ENCODE results near the gene STOX1. TPM values are rescaled to one million over a fixed set of nuclear protein-coding genes. Genes with fewer than 3 reads are reported as not detected.

STOX1 gene
- total RNA-seq, 2 experiments from 2014 or later: 2.6 to 2.8 TPM

DNA sequence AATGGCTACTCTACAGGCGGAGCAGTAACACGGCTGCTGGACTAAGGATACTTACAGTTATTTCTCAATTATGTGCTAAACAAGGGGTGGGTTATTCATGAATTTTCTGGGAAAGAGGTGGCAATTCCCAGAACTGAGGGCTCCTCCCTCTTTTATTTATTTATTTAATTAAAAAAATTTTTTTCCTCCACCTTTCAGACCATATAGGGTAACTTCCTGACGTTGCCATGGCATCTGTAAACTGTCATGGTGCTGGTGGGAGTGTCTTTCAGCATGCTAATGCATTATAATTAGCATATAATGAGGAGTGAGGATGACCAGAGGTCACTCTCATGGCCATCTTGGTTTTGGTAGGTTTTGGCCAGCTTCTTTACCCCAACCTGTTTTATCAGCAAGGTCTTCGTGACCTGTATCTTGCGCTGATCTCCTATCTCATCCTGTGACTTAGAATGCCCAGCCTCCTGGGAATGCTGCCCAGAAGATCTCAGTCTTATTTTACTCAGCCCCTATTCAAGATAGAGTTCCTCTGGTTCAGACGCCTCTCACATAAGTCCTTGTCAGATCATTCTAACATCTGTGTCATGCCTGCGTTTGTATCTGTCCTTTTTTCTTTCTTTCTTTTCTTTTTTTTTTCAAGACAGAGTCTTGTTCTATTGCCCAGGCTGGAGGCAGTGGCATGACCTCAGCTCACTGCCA, 15.9 kb upstream of the STOX1 start:
- Histone ChIP-seq H3K4me2 (ENCODE audit: low read length) (no peak overlapping the region), H4K20me1 (ENCODE audit: insufficient read depth, low read length) (no peaks in the 10 kb centered on the region), H3K36me3 (ENCODE audit: insufficient read depth, low read length) (no peaks in the 10 kb centered on the region), H3K9me3 (ENCODE audit: low read length) (no peaks in the 10 kb centered on the region), H3K4me1 (ENCODE audit: insufficient read depth, low read length, poor library complexity, severe bottlenecking) (no peaks in the 10 kb centered on the region), H3K27ac (ENCODE audit: low read depth, low read length, poor library complexity, severe bottlenecking) (no peak overlapping the region), H3K9me2 (ENCODE audit: insufficient read depth, low read length) (no peaks in the 10 kb centered on the region), H2AFZ (ENCODE audit: low read length) (no peak overlapping the region), H3K4me3 (ENCODE audit: low read depth, low read length, poor library complexity, severe bottlenecking) (no peak overlapping the region), H3K79me2 (ENCODE audit: insufficient read depth, low read depth, low read length) (no peaks in the 10 kb centered on the region)
- POLR2A ChIA-PET: no interaction called here
- BruUV-seq (replicated peaks): no TSS peak
- no peak for TF ChIP-seq CTCF (conservative IDR thresholded peaks at IDR 0.05; ENCODE audit: low read length)
- no peak for TF ChIP-seq EZH2phosphoT487 (IDR thresholded peaks at IDR 0.05; ENCODE audit: borderline replicate concordance, low read depth, low read length)
- no peak for DNase-seq (ENCODE audit: low spot score)
- CTCF ChIA-PET (ENCODE audit: unreplicated experiment): no interaction called here
- intact Hi-C loops (cut with micrococcal nuclease; ENCODE audit: unreplicated experiment): no loop called here

DNA sequence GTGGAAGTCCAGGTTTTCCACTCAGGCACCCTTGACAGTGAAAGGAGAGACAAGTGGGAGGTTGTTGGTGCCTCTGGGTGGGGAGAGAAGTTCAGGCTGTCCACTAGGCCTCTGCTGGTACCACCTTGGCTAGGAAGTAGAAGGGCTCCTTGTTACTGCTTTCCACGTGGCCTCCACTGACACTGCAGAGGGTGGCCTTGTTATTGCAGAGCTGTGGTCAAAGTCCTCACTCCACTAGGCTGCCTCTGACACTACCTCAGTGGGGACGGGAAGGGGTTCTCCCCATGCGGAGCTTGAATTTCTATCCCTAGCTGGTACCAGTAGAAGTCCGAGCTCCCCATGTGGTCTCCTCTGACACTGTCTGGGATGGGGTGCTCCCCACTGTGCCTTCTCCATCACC, 14.9 kb upstream of the STOX1 start:
- ChIA-PET CTCF (ENCODE audit: unreplicated experiment) (no interaction called here), POLR2A (interaction anchor here (0.6 to 0.7 kb wide), 4 partner anchors 16 to 1708 kb away, joined by 3 to 6 read pairs (median 3); no protein-coding TSS in a partner anchor)
- intact Hi-C loops (cut with micrococcal nuclease; ENCODE audit: unreplicated experiment): no loop called here
- Histone ChIP-seq H3K79me2 (ENCODE audit: insufficient read depth, low read depth, low read length) (no peaks in the 10 kb centered on the region), H2AFZ (ENCODE audit: low read length) (no peak overlapping the region), H3K9me2 (ENCODE audit: insufficient read depth, low read length) (no peaks in the 10 kb centered on the region), H3K27ac (ENCODE audit: low read depth, low read length, poor library complexity, severe bottlenecking) (no peak overlapping the region), H3K9me3 (ENCODE audit: low read length) (no peaks in the 10 kb centered on the region), H3K4me2 (ENCODE audit: low read length) (no peak overlapping the region), H3K4me1 (ENCODE audit: insufficient read depth, low read length, poor library complexity, severe bottlenecking) (no peaks in the 10 kb centered on the region), H3K36me3 (ENCODE audit: insufficient read depth, low read length) (no peaks in the 10 kb centered on the region), H4K20me1 (ENCODE audit: insufficient read depth, low read length) (no peaks in the 10 kb centered on the region), H3K4me3 (ENCODE audit: low read depth, low read length, poor library complexity, severe bottlenecking) (no peak overlapping the region)
- TF ChIP-seq EZH2phosphoT487 (IDR thresholded peaks at IDR 0.05; ENCODE audit: borderline replicate concordance, low read depth, low read length) (no peak), CTCF (conservative IDR thresholded peaks at IDR 0.05; ENCODE audit: low read length) (no peak)
- no TSS peak for BruUV-seq (replicated peaks)
- DNase-seq (ENCODE audit: low spot score): no peak

GRCh38 chr10:68813559-68813958, 13.8 kb upstream of the STOX1 start:
- Histone ChIP-seq H3K36me3 (ENCODE audit: insufficient read depth, low read length) (no peaks in the 10 kb centered on the region), H3K79me2 (ENCODE audit: insufficient read depth, low read depth, low read length) (no peaks in the 10 kb centered on the region), H3K9me3 (ENCODE audit: low read length) (no peaks in the 10 kb centered on the region), H4K20me1 (ENCODE audit: insufficient read depth, low read length) (no peaks in the 10 kb centered on the region), H3K27ac (ENCODE audit: low read depth, low read length, poor library complexity, severe bottlenecking) (no peak overlapping the region), H3K4me2 (ENCODE audit: low read length) (no peak overlapping the region), H3K9me2 (ENCODE audit: insufficient read depth, low read length) (no peaks in the 10 kb centered on the region), H3K4me1 (ENCODE audit: insufficient read depth, low read length, poor library complexity, severe bottlenecking) (no peaks in the 10 kb centered on the region), H2AFZ (ENCODE audit: low read length) (no peak overlapping the region), H3K4me3 (ENCODE audit: low read depth, low read length, poor library complexity, severe bottlenecking) (no peak overlapping the region)
- ChIA-PET CTCF (ENCODE audit: unreplicated experiment) (no interaction called here), POLR2A (interaction anchor here (0.7 to 1.3 kb wide), 3 partner anchors 11 to 94 kb away, joined by 3 to 4 read pairs (median 3); no protein-coding TSS in a partner anchor)
- no peak for DNase-seq (ENCODE audit: low spot score)
- no TSS peak for BruUV-seq (replicated peaks)
- TF ChIP-seq EZH2phosphoT487 (IDR thresholded peaks at IDR 0.05; ENCODE audit: borderline replicate concordance, low read depth, low read length): no peak
- intact Hi-C loops (cut with micrococcal nuclease; ENCODE audit: unreplicated experiment): no loop called here
